Stomach (tissue), 4 donors: ENCODE measurements around the gene BDH1.

Experiments
- CTCF ChIP-seq, 7 experiments: fragments of 450-650 bp in 4 of 7; fragments of 200-600 bp in 3 of 7; sonication (generic) in 3 of 7; IDR thresholded peaks; one replicate each; pipeline ENCODE4 v1.5.1; 2016 to 2019; ENCODE audit warnings: antibody characterized with exemption in 7 of 7, control low read depth in 2 of 7, mild to moderate bottlenecking in 1 of 7
- POLR2AphosphoS5 ChIP-seq, 3 donors: sonication (generic); formaldehyde crosslinking; IDR thresholded peaks; one replicate each; pipeline ENCODE4 v1.6.1; 2016; ENCODE audit warnings: antibody characterized with exemption in 3 of 3

GRCh38 chr3:197471221-197472010 is 84.4 kb downstream of the BDH1 start:
- TF ChIP-seq CTCF (IDR thresholded peaks at IDR 0.05): no peak
- no peak for TF ChIP-seq POLR2AphosphoS5 (IDR thresholded peaks at IDR 0.05)
